Measurements from ENCODE around the gene AKAP11.

DNA sequence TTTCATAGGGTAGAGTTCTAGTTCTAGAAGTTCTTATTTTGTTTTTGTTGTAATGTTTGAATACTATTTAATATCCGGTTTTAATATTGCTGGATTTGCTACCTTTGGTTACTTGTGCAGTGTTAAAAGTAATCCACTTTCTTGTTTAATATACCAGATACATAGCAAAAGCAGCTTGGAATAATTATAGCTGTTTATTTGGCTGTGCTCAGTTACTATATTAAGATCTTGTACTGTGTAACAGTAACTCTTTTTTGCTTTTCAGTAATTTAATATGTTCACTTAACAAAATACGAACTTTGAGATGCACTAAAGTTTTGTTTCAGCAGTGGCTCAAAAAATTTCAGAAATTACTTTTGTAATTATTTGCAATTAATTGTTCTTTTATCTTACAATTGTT, 50.9 kb downstream of the AKAP11 start:
- no peak for TF ChIP-seq POLR2A (IDR thresholded peaks at IDR 0.05)
- no peak for TF ChIP-seq POLR2AphosphoS5 (IDR thresholded peaks at IDR 0.05)
